Calu3 (cell line): ENCODE measurements around the gene DHX35. TPM values are rescaled to one million over a fixed set of nuclear protein-coding genes. Genes with fewer than 3 reads are reported as not detected.

ENCODE experiments used
- BruUV-seq: library from RNA; stranded (reverse); fragments of 400-500 nt; replicated peaks from 2 replicates; lab custom pipeline; 2021; lab: Mats Ljungman, UMichigan
- CTCF ChIA-PET: fragments of 300-600 bp; sonication (Branson Sonifier 250); formaldehyde crosslinking; loops from one replicate; lab custom pipeline; 2022; ENCODE audit warnings: antibody characterized with exemption; lab: Charles Lee
- DNase-seq: peaks from one replicate; pipeline ENCODE4 v3.0.0; 2022
- H3K27ac Mint-ChIP-seq: one replicate; pipeline ENCODE4 v1.8.0; 2022; ENCODE audit warnings: mixed read lengths; ENCODE audit not compliant: unreplicated experiment
- H3K27me3 Mint-ChIP-seq: one replicate; pipeline ENCODE4 v1.8.0; 2022; ENCODE audit warnings: mixed read lengths; ENCODE audit not compliant: unreplicated experiment
- H3K36me3 Mint-ChIP-seq: one replicate; pipeline ENCODE4 v1.8.0; 2022; ENCODE audit warnings: mild to moderate bottlenecking, moderate library complexity, mixed read lengths; ENCODE audit not compliant: insufficient read depth, unreplicated experiment
- H3K4me1 Mint-ChIP-seq: one replicate; pipeline ENCODE4 v1.8.0; 2022; ENCODE audit warnings: mild to moderate bottlenecking, low read depth, mixed read lengths; ENCODE audit not compliant: unreplicated experiment
- H3K4me3 Mint-ChIP-seq: one replicate; pipeline ENCODE4 v1.8.0; 2022; ENCODE audit warnings: mild to moderate bottlenecking, low read depth, moderate library complexity, mixed read lengths; ENCODE audit not compliant: unreplicated experiment
- H3K9me3 Mint-ChIP-seq: one replicate; pipeline ENCODE4 v1.8.0; 2022; ENCODE audit warnings: low read depth, mixed read lengths; ENCODE audit not compliant: unreplicated experiment
- intact Hi-C: fragments of 100-400 bp; cut with micrococcal nuclease; formaldehyde crosslinking; loops from one replicate; pipeline ENCODE4 v1.10.0; 2022; ENCODE audit not compliant: unreplicated experiment
- total RNA-seq: library from RNA; stranded (reverse); gene quantifications from 2 replicates; pipeline ENCODE4 v1.2.3, GENCODE V29; 2022
- TF ChIP-seq, protein P1 (sequence below): fragments of 200-600 bp; IDR thresholded peaks from one replicate; pipeline ENCODE4 v1.8.0; 2022; ENCODE audit warnings: antibody characterized with exemption; ENCODE audit not compliant: unreplicated experiment

Gene DHX35
- total RNA-seq, 1 experiment from 2014 or later: 19.1 TPM

DNA sequence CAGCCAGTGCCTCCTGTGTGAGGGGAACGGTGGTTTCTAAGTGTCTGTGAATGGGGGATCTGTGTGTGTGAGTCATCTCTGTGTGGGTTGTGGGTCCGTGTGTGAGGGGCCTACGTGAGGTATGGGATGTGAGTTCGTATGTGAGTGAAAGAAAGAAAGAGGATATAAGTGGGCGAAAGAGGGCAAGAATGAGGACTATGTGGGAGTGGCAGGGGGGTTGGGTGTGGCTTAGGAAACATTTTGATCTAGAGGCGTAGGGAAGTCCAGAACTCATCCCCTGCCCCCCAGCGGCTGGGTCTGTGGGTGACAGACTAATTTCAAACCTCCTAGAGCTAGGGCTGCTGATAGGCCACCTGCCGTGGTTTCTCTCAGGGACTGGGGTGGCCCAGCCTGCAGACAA is 35.5 kb downstream of the DHX35 start:
- no peak for DNase-seq
- BruUV-seq: no TSS peak
- CTCF ChIA-PET: interaction anchor here (0.5 to 1.6 kb wide), 3 partner anchors 13 to 51 kb away, joined by 3 to 6 read pairs (median 3); partner anchors contain the start of gene DHX35
- no peaks in the 10 kb centered on the region for H3K27me3 Mint-ChIP-seq
- H3K9me3 Mint-ChIP-seq: no peaks in the 10 kb centered on the region
- TF ChIP-seq, protein P1, sequence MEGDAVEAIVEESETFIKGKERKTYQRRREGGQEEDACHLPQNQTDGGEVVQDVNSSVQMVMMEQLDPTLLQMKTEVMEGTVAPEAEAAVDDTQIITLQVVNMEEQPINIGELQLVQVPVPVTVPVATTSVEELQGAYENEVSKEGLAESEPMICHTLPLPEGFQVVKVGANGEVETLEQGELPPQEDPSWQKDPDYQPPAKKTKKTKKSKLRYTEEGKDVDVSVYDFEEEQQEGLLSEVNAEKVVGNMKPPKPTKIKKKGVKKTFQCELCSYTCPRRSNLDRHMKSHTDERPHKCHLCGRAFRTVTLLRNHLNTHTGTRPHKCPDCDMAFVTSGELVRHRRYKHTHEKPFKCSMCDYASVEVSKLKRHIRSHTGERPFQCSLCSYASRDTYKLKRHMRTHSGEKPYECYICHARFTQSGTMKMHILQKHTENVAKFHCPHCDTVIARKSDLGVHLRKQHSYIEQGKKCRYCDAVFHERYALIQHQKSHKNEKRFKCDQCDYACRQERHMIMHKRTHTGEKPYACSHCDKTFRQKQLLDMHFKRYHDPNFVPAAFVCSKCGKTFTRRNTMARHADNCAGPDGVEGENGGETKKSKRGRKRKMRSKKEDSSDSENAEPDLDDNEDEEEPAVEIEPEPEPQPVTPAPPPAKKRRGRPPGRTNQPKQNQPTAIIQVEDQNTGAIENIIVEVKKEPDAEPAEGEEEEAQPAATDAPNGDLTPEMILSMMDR: no peak
- no peak overlapping the region for H3K4me3 Mint-ChIP-seq
- H3K4me1 Mint-ChIP-seq: peaks cover 4% of the 10 kb centered on the region
- intact Hi-C loops: no loop called here
- peaks cover 6% of the 10 kb centered on the region for H3K36me3 Mint-ChIP-seq
- H3K27ac Mint-ChIP-seq: no peak overlapping the region

- no TSS peak for BruUV-seq
- Mint-ChIP-seq H3K4me3 (no peak overlapping the region), H3K4me1 (peaks cover 2% of the 10 kb centered on the region), H3K9me3 (no peaks in the 10 kb centered on the region), H3K27me3 (no peaks in the 10 kb centered on the region), H3K36me3 (peaks cover 7% of the 10 kb centered on the region), H3K27ac (no peak overlapping the region)
- intact Hi-C loops: no loop called here
- TF ChIP-seq, protein P1: no peak
- CTCF ChIA-PET: no interaction called here
- DNase-seq: no peak
These were observed 37.1 kb downstream of the DHX35 start for GRCh38 chr20:38999217-38999616.

DNA sequence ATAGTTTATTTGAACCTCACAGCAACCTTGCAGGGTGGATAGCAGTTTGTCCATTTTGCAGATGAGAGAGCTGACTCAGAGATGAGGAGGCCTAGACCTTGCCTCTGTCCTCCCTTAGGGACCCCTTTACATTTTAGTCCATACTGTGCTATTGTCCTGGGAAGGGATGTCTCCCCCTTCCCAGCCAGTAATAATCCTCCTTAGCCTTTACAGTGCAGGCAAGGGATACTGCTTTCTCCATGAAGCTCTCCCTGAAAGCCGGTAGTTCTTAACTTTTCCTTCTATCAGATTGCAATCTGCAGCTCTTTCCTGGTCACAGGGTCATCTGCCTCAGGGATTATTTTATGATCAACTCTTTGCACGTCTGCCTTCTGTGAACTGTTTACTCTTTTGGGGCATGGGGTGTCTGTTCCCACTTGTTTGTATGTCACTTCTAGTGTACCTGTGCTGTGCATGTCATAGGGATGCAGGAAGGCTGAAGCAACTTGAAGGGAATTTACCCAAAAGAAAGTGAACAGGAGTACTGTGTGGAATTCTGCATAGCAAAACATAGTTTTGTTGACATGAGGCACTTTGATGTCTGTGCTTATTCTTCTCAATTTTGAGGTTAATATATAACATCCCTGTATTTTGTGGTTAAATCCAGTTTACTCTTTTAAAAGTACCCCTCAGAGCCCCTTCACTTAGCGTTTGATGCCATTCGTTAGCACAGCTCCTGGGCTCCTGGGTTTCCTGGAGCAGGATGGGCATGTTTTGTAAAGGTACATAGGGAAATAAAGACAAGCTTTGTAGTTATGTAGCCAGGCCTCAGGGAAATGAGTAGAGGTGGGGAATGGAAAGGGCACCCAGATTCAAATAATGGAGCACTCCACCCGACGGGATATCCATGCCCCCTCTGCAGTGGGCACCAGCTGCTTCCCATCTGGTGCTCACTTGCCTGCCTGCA is 38.1 kb downstream of the DHX35 start:
- Mint-ChIP-seq H3K27me3 (no peaks in the 10 kb centered on the region), H3K4me1 (peaks cover 13% of the 10 kb centered on the region), H3K27ac (no peak overlapping the region), H3K9me3 (no peaks in the 10 kb centered on the region), H3K36me3 (peaks cover 12% of the 10 kb centered on the region), H3K4me3 (no peak overlapping the region)
- CTCF ChIA-PET: interaction anchor here (1.1 kb wide), 1 partner anchor 38 kb away, joined by 3 read pairs; the partner anchor contains the start of gene DHX35
- DNase-seq: no peak
- intact Hi-C loops: no loop called here
- BruUV-seq: no TSS peak
- TF ChIP-seq, protein P1: no peak

DNA sequence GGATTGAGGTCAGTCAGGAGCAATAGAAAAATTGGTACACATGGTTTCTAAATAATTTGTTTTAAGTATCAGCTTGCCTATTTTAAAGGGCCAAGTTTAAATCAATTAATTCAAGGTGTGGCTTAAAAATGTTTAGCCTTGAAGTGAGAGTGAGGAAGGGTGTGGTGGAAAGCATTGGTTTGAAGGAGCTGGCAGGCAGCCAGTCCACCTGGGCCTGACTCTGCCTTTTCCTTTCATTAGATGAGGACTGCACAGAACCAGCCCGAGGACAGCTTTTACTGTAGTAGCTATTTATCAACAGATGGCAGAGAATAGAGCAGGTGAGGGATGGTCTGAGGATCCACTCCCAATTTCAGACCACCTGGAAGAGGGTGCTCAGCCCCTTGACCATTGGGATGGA is 42.4 kb downstream of the DHX35 start:
- Mint-ChIP-seq H3K9me3 (no peaks in the 10 kb centered on the region), H3K27ac (no peak overlapping the region), H3K4me3 (no peak overlapping the region), H3K27me3 (no peaks in the 10 kb centered on the region), H3K36me3 (peaks cover 16% of the 10 kb centered on the region), H3K4me1 (peaks cover 26% of the 10 kb centered on the region)
- BruUV-seq: no TSS peak
- CTCF ChIA-PET: interaction anchor here (0.6 to 1.7 kb wide), 7 partner anchors 19 to 262 kb away, joined by 3 to 19 read pairs (median 3); partner anchors contain the start of genes DHX35 and FAM83D
- TF ChIP-seq, protein P1: no peak
- DNase-seq: peak; percentile 87
- intact Hi-C loops: loop anchor here (1.0 kb wide), 1 partner anchor 44 kb away; no protein-coding TSS in a partner anchor
